Lower leg skin (tissue), 3 donors: Measurements from ENCODE around the gene ZNF618.

Source experiments
- POLR2A ChIP-seq, 2 donors: fragments of 450-650 bp; IDR thresholded peaks; one replicate each; pipeline ENCODE4 v1.6.1; 2016 to 2017; ENCODE audit warnings: antibody characterized with exemption in 2 of 2, mild to moderate bottlenecking in 1 of 2, moderate library complexity in 1 of 2
- TF ChIP-seq, protein P1 (sequence below), 3 donors: fragments of 450-650 bp; IDR thresholded peaks; one replicate each; pipeline ENCODE4 v1.5.1; 2016; ENCODE audit warnings: antibody characterized with exemption in 3 of 3, mild to moderate bottlenecking in 3 of 3, moderate library complexity in 2 of 3

GRCh38 chr9:114058688-114059046 is 182.6 kb downstream of the ZNF618 start:
- TF ChIP-seq, protein P1, sequence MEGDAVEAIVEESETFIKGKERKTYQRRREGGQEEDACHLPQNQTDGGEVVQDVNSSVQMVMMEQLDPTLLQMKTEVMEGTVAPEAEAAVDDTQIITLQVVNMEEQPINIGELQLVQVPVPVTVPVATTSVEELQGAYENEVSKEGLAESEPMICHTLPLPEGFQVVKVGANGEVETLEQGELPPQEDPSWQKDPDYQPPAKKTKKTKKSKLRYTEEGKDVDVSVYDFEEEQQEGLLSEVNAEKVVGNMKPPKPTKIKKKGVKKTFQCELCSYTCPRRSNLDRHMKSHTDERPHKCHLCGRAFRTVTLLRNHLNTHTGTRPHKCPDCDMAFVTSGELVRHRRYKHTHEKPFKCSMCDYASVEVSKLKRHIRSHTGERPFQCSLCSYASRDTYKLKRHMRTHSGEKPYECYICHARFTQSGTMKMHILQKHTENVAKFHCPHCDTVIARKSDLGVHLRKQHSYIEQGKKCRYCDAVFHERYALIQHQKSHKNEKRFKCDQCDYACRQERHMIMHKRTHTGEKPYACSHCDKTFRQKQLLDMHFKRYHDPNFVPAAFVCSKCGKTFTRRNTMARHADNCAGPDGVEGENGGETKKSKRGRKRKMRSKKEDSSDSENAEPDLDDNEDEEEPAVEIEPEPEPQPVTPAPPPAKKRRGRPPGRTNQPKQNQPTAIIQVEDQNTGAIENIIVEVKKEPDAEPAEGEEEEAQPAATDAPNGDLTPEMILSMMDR (IDR thresholded peaks at IDR 0.05) = no peak
- TF ChIP-seq POLR2A (IDR thresholded peaks at IDR 0.05) = no peak
